Fibroblast of skin of abdomen (primary cell): ENCODE measurements around the gene PEAK1.

ENCODE experiments used
- DNase-seq: peaks from one replicate; pipeline ENCODE4 v3.0.0-alpha.2; 2013

Gene PEAK1

GRCh38 chr15:77121599-77121998 lies 298.3 kb downstream of the PEAK1 start:
- DNase-seq: no peak

GRCh38 chr15:77120576-77120975 lies 299.3 kb downstream of the PEAK1 start:
- no peak for DNase-seq

- DNase-seq: peak; percentile 48
These were observed 300.5 kb downstream of the PEAK1 start for GRCh38 chr15:77119446-77119845.

GRCh38 chr15:77118882-77119321 lies 301.0 kb downstream of the PEAK1 start:
- peak; percentile 76 for DNase-seq

GRCh38 chr15:77115179-77115578 lies 304.7 kb downstream of the PEAK1 start:
- DNase-seq: no peak

GRCh38 chr15:77112838-77113504 lies 306.9 kb downstream of the PEAK1 start:
- no peak for DNase-seq

- no peak for DNase-seq
These were observed 308.1 kb downstream of the PEAK1 start for GRCh38 chr15:77111789-77112188.

- DNase-seq: peak; percentile 62
These were observed 312.2 kb downstream of the PEAK1 start for GRCh38 chr15:77107531-77108355.

GRCh38 chr15:77107068-77107467 lies 312.8 kb downstream of the PEAK1 start:
- peak; percentile 18 for DNase-seq

GRCh38 chr15:77104155-77104554 lies 315.7 kb downstream of the PEAK1 start:
- DNase-seq: peak; percentile 17

- no peak for DNase-seq
These were observed 320.0 kb downstream of the PEAK1 start for GRCh38 chr15:77099741-77100463.

GRCh38 chr15:77098572-77098971 lies 321.3 kb downstream of the PEAK1 start:
- no peak for DNase-seq

- no peak for DNase-seq
These were observed 322.0 kb downstream of the PEAK1 start for GRCh38 chr15:77097921-77098320.

- no peak for DNase-seq
These were observed 322.6 kb downstream of the PEAK1 start for GRCh38 chr15:77097248-77097721.

GRCh38 chr15:77096541-77096940 lies 323.4 kb downstream of the PEAK1 start:
- DNase-seq: no peak

- DNase-seq: peak; percentile 26
These were observed 323.8 kb downstream of the PEAK1 start for GRCh38 chr15:77096138-77096537.

GRCh38 chr15:77094397-77095030 lies 325.4 kb downstream of the PEAK1 start:
- no peak for DNase-seq

- DNase-seq: no peak
These were observed 326.5 kb downstream of the PEAK1 start for GRCh38 chr15:77093436-77093835.

- no peak for DNase-seq
These were observed 328.8 kb downstream of the PEAK1 start for GRCh38 chr15:77091097-77091496.

GRCh38 chr15:77087213-77087612 lies 332.7 kb downstream of the PEAK1 start:
- no peak for DNase-seq

- DNase-seq: peak; percentile 59
These were observed 334.6 kb downstream of the PEAK1 start for GRCh38 chr15:77085297-77085696.

GRCh38 chr15:77084436-77084835 lies 335.5 kb downstream of the PEAK1 start:
- DNase-seq: no peak
